GM12878 (cell line): ENCODE results near the gene VNN1. TPM values are rescaled to one million over a fixed set of nuclear protein-coding genes. Genes with fewer than 3 reads are reported as not detected.

ENCODE experiments used
- ATAC-seq: fragments of 200-7000 bp; cut with Tn5 transposase; 3 replicates; pipeline ENCODE4 v1.9.1; 2020; ENCODE audit warnings: mild to moderate bottlenecking, moderate library complexity
- BruUV-seq: library from RNA; stranded (reverse); fragments of 400-500 nt; replicated peaks from 2 replicates; lab custom pipeline; 2021; lab: Mats Ljungman, UMichigan
- CTCF ChIA-PET: fragments of 300-600 bp; sonication (Branson Sonifier 250); formaldehyde crosslinking; extraction: SDS; loops from one replicate; lab custom pipeline; 2021; ENCODE audit warnings: inconsistent platforms; lab: Yijun Ruan, JAX
- POLR2A ChIA-PET: fragments of 350-600 bp; formaldehyde crosslinking; extraction: SDS; loops from one replicate; lab custom pipeline; 2021; ENCODE audit warnings: inconsistent platforms; lab: Charles Lee
- RAD21 ChIA-PET: fragments of 300-600 bp; sonication (Branson Sonifier 250); formaldehyde crosslinking; loops from one replicate; lab custom pipeline; 2023; ENCODE audit warnings: antibody characterized with exemption; ENCODE audit not compliant: unreplicated experiment; lab: Charles Lee
- SMC1A ChIA-PET: fragments of 300-600 bp; sonication (Branson Sonifier 250); formaldehyde crosslinking; loops from one replicate; lab custom pipeline; 2023; ENCODE audit not compliant: unreplicated experiment, uncharacterized antibody; lab: Charles Lee
- DNase-seq: peaks from one replicate; pipeline ENCODE4 v3.0.0-alpha.2; 2011; ENCODE audit warnings: low read depth, low spot score
- FAIRE-seq: peaks from 3 replicates; lab custom pipeline; 2011; peaks lifted over from hg19 to GRCh38; lab: Jason Lieb, UNC
- H2AFZ ChIP-seq: 2 replicates; pipeline ENCODE4 v1.6.0; 2011; ENCODE audit warnings: low read depth, low read length, control low read depth; ENCODE audit not compliant: control insufficient read depth
- H3K27ac ChIP-seq: 2 replicates; pipeline ENCODE4 v1.5.1; 2011; ENCODE audit warnings: control low read depth; ENCODE audit not compliant: control insufficient read depth, insufficient read depth
- H3K27me3 ChIP-seq, 2 experiments: replicated peaks in 1 of 2; 2 replicates each; pipeline versions ENCODE4 v1.6.0 to v1.6.1; 2011; ENCODE audit warnings: low read length in 1 of 2; ENCODE audit not compliant: control insufficient read depth in 2 of 2, insufficient read depth in 2 of 2
- H3K36me3 ChIP-seq, 2 experiments: 2 replicates each; pipeline ENCODE4 v1.5.1; 2011; ENCODE audit warnings: low read length in 1 of 2; ENCODE audit not compliant: control insufficient read depth in 2 of 2, insufficient read depth in 2 of 2
- H3K4me1 ChIP-seq: 2 replicates; pipeline ENCODE4 v1.6.1; 2011; ENCODE audit warnings: mild to moderate bottlenecking, low read length, moderate library complexity, mixed read lengths; ENCODE audit not compliant: control insufficient read depth, insufficient read depth
- H3K4me2 ChIP-seq: 2 replicates; pipeline ENCODE4 v1.6.0; 2011; ENCODE audit warnings: control low read depth; ENCODE audit not compliant: control insufficient read depth, insufficient read depth
- H3K4me3 ChIP-seq: fragments of 200-600 bp; sonication (generic); 2 replicates; pipeline ENCODE4 v1.5.1; 2016
- H3K79me2 ChIP-seq: 2 replicates; pipeline ENCODE4 v1.6.0; 2011; ENCODE audit warnings: low read length; ENCODE audit not compliant: control insufficient read depth, insufficient read depth
- H3K9ac ChIP-seq: 2 replicates; pipeline ENCODE4 v1.8.0; 2011; ENCODE audit warnings: low read length, control low read depth, mixed read lengths; ENCODE audit not compliant: control insufficient read depth, insufficient read depth
- H3K9me3 ChIP-seq: replicated peaks from 3 replicates; pipeline ENCODE4 v1.5.1; 2011; ENCODE audit warnings: mild to moderate bottlenecking, low read length; ENCODE audit not compliant: control insufficient read depth, insufficient read depth
- H4K20me1 ChIP-seq: 2 replicates; pipeline ENCODE4 v1.6.0; 2011; ENCODE audit not compliant: control insufficient read depth, insufficient read depth
- ATF2 ChIP-seq: IDR thresholded peaks from 2 replicates; pipeline ENCODE4 v1.6.1; 2012; ENCODE audit warnings: low read length, inconsistent platforms
- BCL3 ChIP-seq: IDR thresholded peaks from 2 replicates; pipeline ENCODE4 v1.6.1; 2011; ENCODE audit warnings: borderline replicate concordance, low read depth, mild to moderate bottlenecking, moderate library complexity, low read length; ENCODE audit not compliant: insufficient read depth, poor library complexity, severe bottlenecking
- CBFB ChIP-seq: IDR thresholded peaks from 2 replicates; pipeline ENCODE4 v1.6.1; 2016; ENCODE audit warnings: antibody characterized with exemption, low read depth
- CHD2 ChIP-seq: IDR thresholded peaks from 2 replicates; pipeline ENCODE4 v1.6.1; 2011; ENCODE audit warnings: low read depth, low read length, improper control_type of control experiment, borderline replicate concordance
- CREM ChIP-seq: IDR thresholded peaks from 2 replicates; pipeline ENCODE4 v1.6.1; 2014; ENCODE audit warnings: antibody characterized with exemption, low read depth
- HCFC1 ChIP-seq: fragments of 150-350 bp; IDR thresholded peaks from 2 replicates; pipeline ENCODE4 v1.6.1; 2014; ENCODE audit warnings: low read length
- IRF5 ChIP-seq: fragments of 450-650 bp; IDR thresholded peaks from 2 replicates; pipeline ENCODE4 v1.6.1; 2017; ENCODE audit warnings: borderline replicate concordance
- JUNB ChIP-seq: IDR thresholded peaks from 2 replicates; pipeline ENCODE4 v1.6.1; 2016; ENCODE audit warnings: antibody characterized with exemption, mild to moderate bottlenecking
- NFIC ChIP-seq: IDR thresholded peaks from 2 replicates; pipeline ENCODE4 v1.6.1; 2012; ENCODE audit warnings: low read depth, mild to moderate bottlenecking, inconsistent platforms, low read length, moderate library complexity
- RFX5 ChIP-seq: IDR thresholded peaks from 2 replicates; pipeline ENCODE4 v1.6.1; 2011; ENCODE audit warnings: low read depth, low read length, improper control_type of control experiment
- SRF ChIP-seq, 2 experiments: IDR thresholded peaks; 2 replicates each; pipeline ENCODE4 v1.6.1; 2011; ENCODE audit warnings: low read depth in 2 of 2, low read length in 2 of 2, mild to moderate bottlenecking in 1 of 2, moderate library complexity in 1 of 2
- TCF3 ChIP-seq: IDR thresholded peaks from 2 replicates; pipeline ENCODE4 v1.6.1; 2012; ENCODE audit warnings: low read depth, mild to moderate bottlenecking, low read length, borderline replicate concordance; ENCODE audit not compliant: insufficient read depth
- ZNF274 ChIP-seq: IDR thresholded peaks from one replicate; pipeline ENCODE4 v1.8.0; 2011; ENCODE audit not compliant: insufficient read length, insufficient read depth
- WGBS: methylation state at CpG from one replicate; pipeline ENCODE4 v1.1.6; 2016; ENCODE audit warnings: low lambda C conversion rate; ENCODE audit not compliant: insufficient replicate concordance, insufficient coverage; ENCODE audit errors: missing lambda C conversion rate; 5-methylcytosine and 5-hydroxymethylcytosine counted together
- in situ Hi-C: fragments of 300-500 bp; cut with MboI; formaldehyde crosslinking; loops from 9 replicates; pipeline ENCODE4 v1.14.3; 2018; ENCODE audit warnings: mixed read lengths
- intact Hi-C: fragments of 100-400 bp; cut with micrococcal nuclease; formaldehyde crosslinking; loops from one replicate; pipeline ENCODE4 v1.14.2; 2022; ENCODE audit not compliant: unreplicated experiment
- polyA plus RNA-seq, 11 experiments: library from polyadenylated mRNA; depleted of rRNA in 4 of 11; unstranded in 6 of 11; stranded (reverse) in 5 of 11; fragments of >200 nt; fragmentation: Nextera tagmentation in 4 of 11; fragmentation: Illumina TruSeq in 1 of 11; extraction: Ambion mirVana in 4 of 11; extraction: Trizol in 1 of 11; gene quantifications; 1 replicate in 1 of 11; 2 replicates in 10 of 11; pipeline versions ENCODE4 v1.2.1 to v1.2.3, GENCODE V29; 2011 to 2016; ENCODE audit warnings: inconsistent platforms in 2 of 11, missing spikeins in 2 of 11, low read depth in 1 of 11
- total RNA-seq, 4 experiments: library from RNA; depleted of rRNA in 3 of 4; stranded (reverse); fragments of >200 nt in 3 of 4; fragmentation: Illumina TruSeq in 1 of 4; extraction: Trizol in 1 of 4; gene quantifications; 2 replicates each; pipeline versions ENCODE4 v1.2.1 to v1.2.3, GENCODE V29; 2013 to 2021
- TF ChIP-seq, protein P1 (sequence below): IDR thresholded peaks from 2 replicates; pipeline ENCODE4 v1.6.1; 2012; ENCODE audit warnings: mild to moderate bottlenecking, low read depth, low read length
- TF ChIP-seq, protein P2 (sequence below): fragments of 450-650 bp; IDR thresholded peaks from 2 replicates; pipeline ENCODE4 v1.6.1; 2016; ENCODE audit warnings: mild to moderate bottlenecking

VNN1 gene
- total and polyA plus RNA-seq, 10 of the 15 experiments (the other 5 are each of a cell fraction or from before 2014, with no cell fraction given), result not detected

- DNase-seq, result no peak
- Histone ChIP-seq H4K20me1 (no peaks in the 10 kb centered on the region), H3K27me3 (no peaks in the 10 kb centered on the region), H3K27ac (no peak overlapping the region), H2AFZ (no peak overlapping the region), H3K79me2 (no peaks in the 10 kb centered on the region), H3K36me3 (no peaks in the 10 kb centered on the region), H3K9ac (no peak overlapping the region), H3K4me3 (no peak overlapping the region), H3K9me3 (no peaks in the 10 kb centered on the region; the same call in 2 of the 3 replicates), H3K4me1 (0 out of 2 replicates have a peak, but pooled peaks cover 5% of the 10 kb centered on the region), H3K4me2 (0 out of 2 replicates have a peak overlapping the region, but pooled peaks have one; percentile 12)
- POLR2A ChIA-PET, result no interaction called here
- SMC1A ChIA-PET, result interaction anchor here (0.9 kb wide), 1 partner anchor 14 kb away, joined by 4 read pairs; no protein-coding TSS in a partner anchor
- peak; percentile 90 for FAIRE-seq
- peak; percentile 80 for ATAC-seq
- CTCF ChIA-PET, result interaction anchor here (3.2 kb wide), 1 partner anchor 368 kb away, joined by 9 read pairs; no protein-coding TSS in a partner anchor
- in situ Hi-C loops, result no loop called here
- intact Hi-C loops, result loop anchor here (5.0 kb wide), 1 partner anchor 121 kb away; no protein-coding TSS in a partner anchor
- 48% methylated on average over 2 of the region's 2 CpGs for WGBS
- RAD21 ChIA-PET, result no interaction called here
- no TSS peak for BruUV-seq
- TF ChIP-seq CHD2, result no peak
- no peak for TF ChIP-seq HCFC1
- peak; percentile 69; the same call in 1 of the 2 replicates for TF ChIP-seq CBFB
- TF ChIP-seq JUNB, result peak; percentile 81
- TF ChIP-seq, protein P1, sequence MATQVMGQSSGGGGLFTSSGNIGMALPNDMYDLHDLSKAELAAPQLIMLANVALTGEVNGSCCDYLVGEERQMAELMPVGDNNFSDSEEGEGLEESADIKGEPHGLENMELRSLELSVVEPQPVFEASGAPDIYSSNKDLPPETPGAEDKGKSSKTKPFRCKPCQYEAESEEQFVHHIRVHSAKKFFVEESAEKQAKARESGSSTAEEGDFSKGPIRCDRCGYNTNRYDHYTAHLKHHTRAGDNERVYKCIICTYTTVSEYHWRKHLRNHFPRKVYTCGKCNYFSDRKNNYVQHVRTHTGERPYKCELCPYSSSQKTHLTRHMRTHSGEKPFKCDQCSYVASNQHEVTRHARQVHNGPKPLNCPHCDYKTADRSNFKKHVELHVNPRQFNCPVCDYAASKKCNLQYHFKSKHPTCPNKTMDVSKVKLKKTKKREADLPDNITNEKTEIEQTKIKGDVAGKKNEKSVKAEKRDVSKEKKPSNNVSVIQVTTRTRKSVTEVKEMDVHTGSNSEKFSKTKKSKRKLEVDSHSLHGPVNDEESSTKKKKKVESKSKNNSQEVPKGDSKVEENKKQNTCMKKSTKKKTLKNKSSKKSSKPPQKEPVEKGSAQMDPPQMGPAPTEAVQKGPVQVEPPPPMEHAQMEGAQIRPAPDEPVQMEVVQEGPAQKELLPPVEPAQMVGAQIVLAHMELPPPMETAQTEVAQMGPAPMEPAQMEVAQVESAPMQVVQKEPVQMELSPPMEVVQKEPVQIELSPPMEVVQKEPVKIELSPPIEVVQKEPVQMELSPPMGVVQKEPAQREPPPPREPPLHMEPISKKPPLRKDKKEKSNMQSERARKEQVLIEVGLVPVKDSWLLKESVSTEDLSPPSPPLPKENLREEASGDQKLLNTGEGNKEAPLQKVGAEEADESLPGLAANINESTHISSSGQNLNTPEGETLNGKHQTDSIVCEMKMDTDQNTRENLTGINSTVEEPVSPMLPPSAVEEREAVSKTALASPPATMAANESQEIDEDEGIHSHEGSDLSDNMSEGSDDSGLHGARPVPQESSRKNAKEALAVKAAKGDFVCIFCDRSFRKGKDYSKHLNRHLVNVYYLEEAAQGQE, result no peak
- peak; percentile 13 for TF ChIP-seq BCL3
- peak; percentile 56; the same call in 1 of the 2 replicates for TF ChIP-seq NFIC
- TF ChIP-seq IRF5, result no peak
- peak; percentile 68 for TF ChIP-seq ATF2
- TF ChIP-seq RFX5, result no peak
- TF ChIP-seq SRF (IDR thresholded peaks at IDR 0.05; ENCODE audit: low read depth in 2 of 2, low read length in 2 of 2), result no peak
- TF ChIP-seq, protein P2, sequence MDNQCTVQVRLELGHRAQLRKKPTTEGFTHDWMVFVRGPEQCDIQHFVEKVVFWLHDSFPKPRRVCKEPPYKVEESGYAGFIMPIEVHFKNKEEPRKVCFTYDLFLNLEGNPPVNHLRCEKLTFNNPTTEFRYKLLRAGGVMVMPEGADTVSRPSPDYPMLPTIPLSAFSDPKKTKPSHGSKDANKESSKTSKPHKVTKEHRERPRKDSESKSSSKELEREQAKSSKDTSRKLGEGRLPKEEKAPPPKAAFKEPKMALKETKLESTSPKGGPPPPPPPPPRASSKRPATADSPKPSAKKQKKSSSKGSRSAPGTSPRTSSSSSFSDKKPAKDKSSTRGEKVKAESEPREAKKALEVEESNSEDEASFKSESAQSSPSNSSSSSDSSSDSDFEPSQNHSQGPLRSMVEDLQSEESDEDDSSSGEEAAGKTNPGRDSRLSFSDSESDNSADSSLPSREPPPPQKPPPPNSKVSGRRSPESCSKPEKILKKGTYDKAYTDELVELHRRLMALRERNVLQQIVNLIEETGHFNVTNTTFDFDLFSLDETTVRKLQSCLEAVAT, result no peak
- no peak for TF ChIP-seq ZNF274
- TF ChIP-seq CREM, result peak; percentile 23; the same call in 1 of the 2 replicates
- 0 out of 2 replicates have a peak, but pooled peaks have one; percentile 51 for TF ChIP-seq TCF3
Observed at GRCh38 chr6:132648356-132648755, 65.5 kb downstream of the VNN1 start.
